ENCODE results near the gene ELP1. TPM values are rescaled to one million over a fixed set of nuclear protein-coding genes. Genes with fewer than 3 reads are reported as not detected.

ELP1 gene
- total and polyA plus RNA-seq, 2 experiments from 2014 or later: 9.1 to 46.3 TPM

DNA sequence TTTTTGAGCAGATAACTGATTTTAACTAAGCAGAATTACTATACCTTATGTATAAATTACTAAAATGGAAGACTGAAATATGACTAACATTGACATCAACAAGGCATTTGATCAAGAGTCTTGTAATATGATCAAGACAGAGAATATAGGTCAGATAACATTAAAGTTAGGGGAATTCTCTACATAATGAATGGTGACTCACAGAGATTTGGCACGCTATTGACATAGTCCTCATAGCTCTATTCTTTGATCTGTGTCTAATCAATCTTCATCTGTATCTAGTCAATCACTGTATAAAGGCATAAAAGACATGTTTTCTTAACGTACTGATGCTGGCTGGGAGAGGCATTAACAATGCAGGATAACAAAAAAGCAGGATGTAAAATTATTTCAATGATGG is 17.7 kb upstream of the ELP1 start (continued):
- TF ChIP-seq CTCF (conservative IDR thresholded peaks at IDR 0.05; ENCODE audit: low read depth in 2 of 2): no peak
- no peak for TF ChIP-seq NANOG (IDR thresholded peaks at IDR 0.05; ENCODE audit: borderline replicate concordance)
- TF ChIP-seq REST (IDR thresholded peaks at IDR 0.05; ENCODE audit: unreplicated experiment): no peak
- no peak for TF ChIP-seq CREB1 (CRISPR knock-in tag; IDR thresholded peaks at IDR 0.05; ENCODE audit: low read depth)

GRCh38 chr9:108950168-108950567 is 16.2 kb upstream of the ELP1 start:
- peaks cover 5% of the 10 kb centered on the region for H3K27me3 Mint-ChIP-seq (ENCODE audit: insufficient read depth, low read depth, poor library complexity)
- H3K27ac Mint-ChIP-seq: no peak overlapping the region
- Histone ChIP-seq H3K36me3 (ENCODE audit: insufficient read depth) (peaks cover 3% of the 10 kb centered on the region; the same call in 1 of the 2 replicates), H3K9me2 (ENCODE audit: insufficient read depth) (no peaks in the 10 kb centered on the region), H3K27ac (ENCODE audit: low read depth) (no peak overlapping the region), H3K4me1 (ENCODE audit: insufficient read depth) (no peaks in the 10 kb centered on the region), H4K20me1 (replicated peaks; ENCODE audit: insufficient read depth) (no peaks in the 10 kb centered on the region), H3F3A (replicated peaks; ENCODE audit: low read depth) (no peaks in the 10 kb centered on the region), H3K27me3 (ENCODE audit: insufficient read depth) (no peaks in the 10 kb centered on the region), H3K4me2 (no peak overlapping the region), H3K4me3 (no peak overlapping the region), H3K79me2 (replicated peaks; ENCODE audit: insufficient read depth) (no peaks in the 10 kb centered on the region), H2AFZ (no peak overlapping the region)
- peaks cover 15% of the 10 kb centered on the region; the same call in 2 of the 3 replicates for H3K36me3 Mint-ChIP-seq (ENCODE audit: low read depth)
- H3K4me1 Mint-ChIP-seq: no peaks in the 10 kb centered on the region
- DNase-seq (ENCODE audit: low spot score) (no peak), ATAC-seq (no peak)
- H3K9me3 Mint-ChIP-seq: no peaks in the 10 kb centered on the region
- no peak overlapping the region for H3K4me3 Mint-ChIP-seq
- no peak for TF ChIP-seq EZH2 (IDR thresholded peaks at IDR 0.05; ENCODE audit: low read depth, unreplicated experiment)
- no peak for TF ChIP-seq CTCF (conservative IDR thresholded peaks at IDR 0.05; ENCODE audit: low read depth in 2 of 2)
- no peak for TF ChIP-seq ZNF331 (CRISPR knock-in tag; IDR thresholded peaks at IDR 0.05; ENCODE audit: low read depth)
- TF ChIP-seq, protein P1, sequence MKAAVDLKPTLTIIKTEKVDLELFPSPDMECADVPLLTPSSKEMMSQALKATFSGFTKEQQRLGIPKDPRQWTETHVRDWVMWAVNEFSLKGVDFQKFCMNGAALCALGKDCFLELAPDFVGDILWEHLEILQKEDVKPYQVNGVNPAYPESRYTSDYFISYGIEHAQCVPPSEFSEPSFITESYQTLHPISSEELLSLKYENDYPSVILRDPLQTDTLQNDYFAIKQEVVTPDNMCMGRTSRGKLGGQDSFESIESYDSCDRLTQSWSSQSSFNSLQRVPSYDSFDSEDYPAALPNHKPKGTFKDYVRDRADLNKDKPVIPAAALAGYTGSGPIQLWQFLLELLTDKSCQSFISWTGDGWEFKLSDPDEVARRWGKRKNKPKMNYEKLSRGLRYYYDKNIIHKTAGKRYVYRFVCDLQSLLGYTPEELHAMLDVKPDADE (IDR thresholded peaks at IDR 0.05): no peak

Data from GM23338 (cell line).